ENCODE data around the gene ELL2. TPM values are rescaled to one million over a fixed set of nuclear protein-coding genes. Genes with fewer than 3 reads are reported as not detected.

ELL2 gene
- total and polyA plus RNA-seq, 2 of the 13 experiments (the other 11 are each of a cell fraction or from before 2014, with no cell fraction given), result 78.9 to 97.1 TPM

- Histone ChIP-seq H4K20me1 (ENCODE audit: insufficient read depth, low read length) (no peaks in the 10 kb centered on the region), H3K36me3 (replicated peaks in 1 of 2; ENCODE audit: control insufficient read depth in 1 of 2, insufficient read depth in 2 of 2, low read length in 2 of 2) (no peaks in the 10 kb centered on the region), H3K79me2 (ENCODE audit: insufficient read depth, low read length) (peaks cover 13% of the 10 kb centered on the region), H3K9me3 (ENCODE audit: low read length) (no peaks in the 10 kb centered on the region), H3K27ac (ENCODE audit: extremely low read length, insufficient read depth, low read length) (peak overlapping the region; percentile 91), H3K4me3 (replicated peaks in 1 of 3; ENCODE audit: insufficient read depth in 1 of 3, low read depth in 2 of 3, low read length in 3 of 3) (peak overlapping the region in 1 of 3 experiments; percentile 29; a peak in 1 of 6 replicates), H3K27me3 (ENCODE audit: control insufficient read depth in 1 of 2, insufficient read depth in 2 of 2, low read length in 2 of 2) (no peaks in the 10 kb centered on the region), H2AFZ (ENCODE audit: low read length) (no peak overlapping the region), H3K4me1 (ENCODE audit: insufficient read depth, low read length) (peaks cover 90% of the 10 kb centered on the region), H3K9ac (ENCODE audit: insufficient read depth, low read depth, low read length) (peak overlapping the region; percentile 55), H3K4me2 (ENCODE audit: low read depth, low read length) (peak overlapping the region; percentile 67)
- CTCF ChIA-PET (ENCODE audit: low intra/inter-chr PET ratio, low total read pairs), result interaction anchor here (1.3 kb wide), 1 partner anchor 25 kb away, joined by 3 read pairs; no protein-coding TSS in a partner anchor
- intact Hi-C loops (cut with micrococcal nuclease; ENCODE audit: unreplicated experiment), result loop anchor here (1.0 to 2.0 kb wide), 3 partner anchors 25 to 212 kb away; no protein-coding TSS in a partner anchor
- 7% methylated on average over 5 of the region's 5 CpGs for WGBS (ENCODE audit: low lambda C conversion rate)
- in situ Hi-C loops (cut with HindIII; ENCODE audit: extremely low pct_ligation_motif_present, low pct_unique_long_range_greater_than_20kb), result no loop called here
- peak; percentile 95 for ATAC-seq
- DNase-seq (ENCODE audit: low spot score), result peak; percentile 99
- BruUV-seq (replicated peaks), result no TSS peak
- FAIRE-seq, result peak; percentile 89
- POLR2A ChIA-PET, result interaction anchor here (0.7 to 6.2 kb wide), 25 partner anchors 9 to 350 kb away, joined by 3 to 125 read pairs (median 7); partner anchors contain the start of gene ELL2
- TF ChIP-seq ZNF232 (CRISPR knock-in tag; IDR thresholded peaks at IDR 0.05; ENCODE audit: borderline replicate concordance) (peak; percentile 88; the same call in 1 of the 2 replicates), NFIC (IDR thresholded peaks at IDR 0.05; ENCODE audit: low read length) (peak; percentile 96), RXRB (CRISPR knock-in tag; IDR thresholded peaks at IDR 0.05; ENCODE audit: borderline replicate concordance) (peak; percentile 92), RELA (CRISPR knock-in tag; IDR thresholded peaks at IDR 0.05) (no peak), MEF2D (CRISPR knock-in tag; IDR thresholded peaks at IDR 0.05) (peak; percentile 87), SKIL (CRISPR knock-in tag; IDR thresholded peaks at IDR 0.05; ENCODE audit: borderline replicate concordance) (peak; percentile 82), RXRA (CRISPR knock-in tag; IDR thresholded peaks at IDR 0.05) (peak; percentile 94; the same call in 1 of the 2 replicates), RBM39 (IDR thresholded peaks at IDR 0.05; ENCODE audit: low read depth, low read length, poor library complexity, severe bottlenecking) (no peak), ZNF34 (CRISPR knock-in tag; IDR thresholded peaks at IDR 0.05; ENCODE audit: borderline replicate concordance) (no peak), CHD4 (IDR thresholded peaks at IDR 0.05; ENCODE audit: borderline replicate concordance, low read length) (peak; percentile 90; the same call in 1 of the 2 replicates), KDM4B (CRISPR knock-in tag; IDR thresholded peaks at IDR 0.05) (peak; percentile 64; the same call in 1 of the 2 replicates), ZNF644 (CRISPR knock-in tag; IDR thresholded peaks at IDR 0.05; ENCODE audit: low read depth) (peak; percentile 68), KIAA2018 (CRISPR knock-in tag; IDR thresholded peaks at IDR 0.05; ENCODE audit: borderline replicate concordance) (no peak)
These were observed 25.4 kb upstream of the ELL2 start for GRCh38 chr5:95986937-95987520.

Measured in HepG2 (cell line).